Sciatic nerve (tissue), 2 donors: Measurements from ENCODE around the gene EFCAB14. TPM values are rescaled to one million over a fixed set of nuclear protein-coding genes. Genes with fewer than 3 reads are reported as not detected.
"Not testable (repeated sequence)": the region's sequence is repeated elsewhere in the genome, so short reads cannot be mapped to it uniquely, and the experiment has no call there.

Experiments used
- ATAC-seq: fragments of 200-7000 bp; cut with Tn5 transposase; one replicate; pipeline ENCODE4 v1.9.1; 2020; ENCODE audit warnings: mild to moderate bottlenecking, moderate library complexity
- DNase-seq: peaks from one replicate; pipeline ENCODE4 v3.0.0-alpha.2; 2020; ENCODE audit warnings: low spot score
- intact Hi-C: fragments of 100-400 bp; cut with DNase I; formaldehyde crosslinking; loops from one replicate; pipeline ENCODE4 v1.14.2; 2022
- total RNA-seq: library from RNA; stranded (reverse); fragmentation: NEBNext Ultra II Directional; extraction: Animal tissue kit (Norgen Biotek cat#: 25700); gene quantifications from one replicate; pipeline ENCODE4 v1.2.1, GENCODE V29; 2021
- donor health status: DM: no; HTN: no; CAD: no.
- donor health status: DM: no; HTN: no; CAD: no.

The EFCAB14 gene
- total RNA-seq, 1 donor from 2014 or later, result 109 TPM

GRCh38 chr1:46725736-46726108 is 6.8 kb upstream of the EFCAB14 start:
- DNase-seq (no peak), ATAC-seq (no peak)
- intact Hi-C loops, result loop anchor here (5.0 kb wide), 1 partner anchor 193 kb away; no protein-coding TSS in a partner anchor

GRCh38 chr1:46724991-46725735 is 6.2 kb upstream of the EFCAB14 start:
- intact Hi-C loops, result loop anchor here (5.0 kb wide), 1 partner anchor 193 kb away; no protein-coding TSS in a partner anchor
- peak; percentile 78 for DNase-seq
- peak; percentile 94 for ATAC-seq

- DNase-seq (no peak), ATAC-seq (no peak)
- intact Hi-C loops, result no loop called here
Observed at GRCh38 chr1:46723901-46724300, 5.0 kb upstream of the EFCAB14 start.

- DNase-seq (no peak), ATAC-seq (no peak)
- intact Hi-C loops, result no loop called here
Observed at GRCh38 chr1:46721686-46722205, 2.8 kb upstream of the EFCAB14 start.

GRCh38 chr1:46721204-46721603 is 2.3 kb upstream of the EFCAB14 start:
- intact Hi-C loops, result no loop called here
- no peak for ATAC-seq
- DNase-seq, result no peak

- intact Hi-C loops, DNase-seq, ATAC-seq: not testable (repeated sequence)
Observed at GRCh38 chr1:46720319-46720718, 1.4 kb upstream of the EFCAB14 start.

GRCh38 chr1:46719689-46720088 is 775 bp upstream of the EFCAB14 start:
- intact Hi-C loops, result no loop called here
- DNase-seq (no peak), ATAC-seq (no peak)

- ATAC-seq (no peak), DNase-seq (no peak)
- intact Hi-C loops, result no loop called here
Observed at GRCh38 chr1:46718340-46718726, 581 bp downstream of the EFCAB14 start.

GRCh38 chr1:46717654-46718053 is 1.3 kb downstream of the EFCAB14 start:
- intact Hi-C loops, result no loop called here
- ATAC-seq (no peak), DNase-seq (no peak)

GRCh38 chr1:46714976-46715375 is 3.9 kb downstream of the EFCAB14 start:
- intact Hi-C loops, result no loop called here
- DNase-seq, result no peak
- ATAC-seq, result no peak

- intact Hi-C loops, result no loop called here
- no peak for ATAC-seq
- no peak for DNase-seq
Observed at GRCh38 chr1:46708121-46708520, 10.8 kb downstream of the EFCAB14 start.

- DNase-seq (no peak), ATAC-seq (no peak)
- intact Hi-C loops, result no loop called here
Observed at GRCh38 chr1:46705408-46705807, 13.5 kb downstream of the EFCAB14 start.

- intact Hi-C loops, result no loop called here
- no peak for DNase-seq
- no peak for ATAC-seq
Observed at GRCh38 chr1:46703927-46704641, 14.8 kb downstream of the EFCAB14 start.

GRCh38 chr1:46699666-46700065 is 19.2 kb downstream of the EFCAB14 start:
- intact Hi-C loops, result no loop called here
- DNase-seq (no peak), ATAC-seq (no peak)

GRCh38 chr1:46697053-46697452 is 21.9 kb downstream of the EFCAB14 start:
- intact Hi-C loops, result no loop called here

GRCh38 chr1:46694676-46695075 is 24.2 kb downstream of the EFCAB14 start:
- intact Hi-C loops, DNase-seq, ATAC-seq: not testable (repeated sequence)

More at GRCh38 chr1:46697053-46697452, 21.9 kb downstream of the EFCAB14 start:
- ATAC-seq (no peak), DNase-seq (no peak)

GRCh38 chr1:46692811-46693770 is 25.8 kb downstream of the EFCAB14 start:
- intact Hi-C loops, result no loop called here

GRCh38 chr1:46691997-46692790 is 26.7 kb downstream of the EFCAB14 start:
- no peak for ATAC-seq
- intact Hi-C loops, result no loop called here
- DNase-seq, result no peak

More at GRCh38 chr1:46692811-46693770, 25.8 kb downstream of the EFCAB14 start:
- ATAC-seq (no peak), DNase-seq (no peak)
